Neural cell (in vitro differentiated cells): Measurements from ENCODE around the gene FKBP1A. TPM values are rescaled to one million over a fixed set of nuclear protein-coding genes. Genes with fewer than 3 reads are reported as not detected.

Experiments
- H2AFZ ChIP-seq: fragments of 200-600, 300-800 bp; sonication (generic), shearing (Covaris generic); 2 replicates; pipeline ENCODE4 v1.6.0; 2014; ENCODE audit warnings: low read depth, mild to moderate bottlenecking, antibody characterized with exemption, low read length, moderate library complexity
- H3F3A ChIP-seq: fragments of 200-600 bp; shearing (Covaris generic); 2 replicates; pipeline ENCODE4 v1.6.1; 2016; ENCODE audit warnings: mild to moderate bottlenecking, moderate library complexity, mixed read lengths, antibody characterized with exemption, low read length; ENCODE audit not compliant: insufficient read depth, poor library complexity, severe bottlenecking
- H3K27ac ChIP-seq: fragments of 200-600, 300-800 bp; sonication (generic), shearing (Covaris generic); 2 replicates; pipeline ENCODE4 v1.5.1; 2014; ENCODE audit warnings: mild to moderate bottlenecking, low read length, moderate library complexity
- H3K27me3 ChIP-seq: fragments of 300-800, 200-600 bp; sonication (generic), shearing (Covaris generic); 2 replicates; pipeline ENCODE4 v1.6.0; 2014; ENCODE audit warnings: mild to moderate bottlenecking, low read depth, low read length, moderate library complexity; ENCODE audit not compliant: insufficient read depth
- H3K36me3 ChIP-seq: fragments of 300-800, 200-600 bp; sonication (generic), shearing (Covaris generic); 2 replicates; pipeline ENCODE4 v1.5.1; 2014; ENCODE audit warnings: mild to moderate bottlenecking, antibody characterized with exemption, low read length, moderate library complexity; ENCODE audit not compliant: insufficient read depth
- H3K4me2 ChIP-seq: fragments of 300-800, 200-600 bp; sonication (generic), shearing (Covaris generic); 2 replicates; pipeline ENCODE4 v1.6.0; 2014; ENCODE audit warnings: mild to moderate bottlenecking, low read length
- H3K4me3 ChIP-seq: fragments of 300-800, 200-600 bp; sonication (generic), shearing (Covaris generic); 2 replicates; pipeline ENCODE4 v1.5.1; 2014; ENCODE audit warnings: mild to moderate bottlenecking, low read length, moderate library complexity
- H3K79me2 ChIP-seq: fragments of 200-600 bp; shearing (Covaris generic); replicated peaks from 2 replicates; pipeline ENCODE4 v1.6.0; 2014; ENCODE audit warnings: mild to moderate bottlenecking, low read length, moderate library complexity; ENCODE audit not compliant: insufficient read depth
- H3K9ac ChIP-seq: fragments of 300-800, 200-600 bp; sonication (generic), shearing (Covaris generic); 2 replicates; pipeline ENCODE4 v1.6.1; 2016; ENCODE audit warnings: mild to moderate bottlenecking, low read length, mixed read lengths
- H3K9me2 ChIP-seq: fragments of 200-600 bp; shearing (Covaris generic); 2 replicates; pipeline ENCODE4 v1.6.1; 2016; ENCODE audit warnings: mild to moderate bottlenecking, low read length, mixed read lengths; ENCODE audit not compliant: insufficient read depth
- H3K9me3 ChIP-seq: fragments of 200-600, 300-800 bp; sonication (generic), shearing (Covaris generic); 2 replicates; pipeline ENCODE4 v1.6.1; 2016; ENCODE audit warnings: mild to moderate bottlenecking, mixed run types, low read length, moderate library complexity, mixed read lengths
- H4K20me1 ChIP-seq: fragments of 200-600 bp; shearing (Covaris generic); 2 replicates; pipeline ENCODE4 v1.6.1; 2016; ENCODE audit warnings: mild to moderate bottlenecking, mixed run types; ENCODE audit not compliant: insufficient read depth
- EP300 ChIP-seq: fragments of 450-650 bp; conservative IDR thresholded peaks from 2 replicates; pipeline ENCODE4 v1.6.1; 2014; ENCODE audit warnings: antibody characterized with exemption, mild to moderate bottlenecking, moderate library complexity; ENCODE audit not compliant: poor library complexity, severe bottlenecking
- EZH2 ChIP-seq: fragments of 200-600, 300-800 bp; shearing (Covaris generic), sonication (generic); IDR thresholded peaks from 2 replicates; pipeline ENCODE4 v1.6.1; 2014; ENCODE audit warnings: antibody characterized with exemption, low read length, borderline replicate concordance, mild to moderate bottlenecking; ENCODE audit not compliant: insufficient read depth, poor library complexity, severe bottlenecking
- MXI1 ChIP-seq: fragments of 450-650 bp; conservative IDR thresholded peaks from 2 replicates; pipeline ENCODE4 v1.6.1; 2014; ENCODE audit warnings: antibody characterized with exemption, mild to moderate bottlenecking; ENCODE audit not compliant: poor library complexity, severe bottlenecking
- POLR2AphosphoS5 ChIP-seq: IDR thresholded peaks from 2 replicates; pipeline ENCODE4 v1.6.1; 2012
- RAD21 ChIP-seq: fragments of 450-650 bp; conservative IDR thresholded peaks from 2 replicates; pipeline ENCODE4 v1.6.1; 2014; ENCODE audit warnings: antibody characterized with exemption, mild to moderate bottlenecking, moderate library complexity
- SMC3 ChIP-seq: fragments of 450-650 bp; conservative IDR thresholded peaks from 2 replicates; pipeline ENCODE4 v1.6.1; 2014; ENCODE audit warnings: antibody characterized with exemption, mild to moderate bottlenecking, moderate library complexity; ENCODE audit not compliant: poor library complexity
- TAF1 ChIP-seq: IDR thresholded peaks from 2 replicates; pipeline ENCODE4 v1.6.1; 2012; ENCODE audit warnings: low read depth
- polyA plus RNA-seq: library from polyadenylated mRNA; depleted of rRNA; stranded (reverse); fragments of >200 nt; gene quantifications from 2 replicates; pipeline ENCODE4 v1.2.3, GENCODE V29; 2014
- TF ChIP-seq, protein P1 (sequence below): fragments of 450-650 bp; IDR thresholded peaks from 2 replicates; pipeline ENCODE4 v1.5.1; 2014; ENCODE audit warnings: antibody characterized with exemption, mild to moderate bottlenecking, moderate library complexity; ENCODE audit not compliant: poor library complexity, severe bottlenecking
- TF ChIP-seq, protein P2 (sequence below): IDR thresholded peaks from 2 replicates; pipeline ENCODE4 v1.6.1; 2012; ENCODE audit warnings: borderline replicate concordance

Gene FKBP1A
- polyA plus RNA-seq, 1 donor from 2014 or later = 150 TPM

GRCh38 chr20:1427457-1428054 is 34.7 kb upstream of the FKBP1A start:
- Histone ChIP-seq H3K36me3 (no peaks in the 10 kb centered on the region), H2AFZ (no peak overlapping the region), H3K9me3 (no peaks in the 10 kb centered on the region), H3K27ac (no peak overlapping the region), H4K20me1 (no peaks in the 10 kb centered on the region), H3K9ac (no peak overlapping the region), H3F3A (no peaks in the 10 kb centered on the region), H3K4me3 (no peak overlapping the region), H3K27me3 (no peaks in the 10 kb centered on the region), H3K4me2 (no peak overlapping the region), H3K79me2 (no peaks in the 10 kb centered on the region), H3K9me2 (no peaks in the 10 kb centered on the region)
- TF ChIP-seq MXI1 = no peak
- no peak for TF ChIP-seq EP300
- TF ChIP-seq, protein P1, sequence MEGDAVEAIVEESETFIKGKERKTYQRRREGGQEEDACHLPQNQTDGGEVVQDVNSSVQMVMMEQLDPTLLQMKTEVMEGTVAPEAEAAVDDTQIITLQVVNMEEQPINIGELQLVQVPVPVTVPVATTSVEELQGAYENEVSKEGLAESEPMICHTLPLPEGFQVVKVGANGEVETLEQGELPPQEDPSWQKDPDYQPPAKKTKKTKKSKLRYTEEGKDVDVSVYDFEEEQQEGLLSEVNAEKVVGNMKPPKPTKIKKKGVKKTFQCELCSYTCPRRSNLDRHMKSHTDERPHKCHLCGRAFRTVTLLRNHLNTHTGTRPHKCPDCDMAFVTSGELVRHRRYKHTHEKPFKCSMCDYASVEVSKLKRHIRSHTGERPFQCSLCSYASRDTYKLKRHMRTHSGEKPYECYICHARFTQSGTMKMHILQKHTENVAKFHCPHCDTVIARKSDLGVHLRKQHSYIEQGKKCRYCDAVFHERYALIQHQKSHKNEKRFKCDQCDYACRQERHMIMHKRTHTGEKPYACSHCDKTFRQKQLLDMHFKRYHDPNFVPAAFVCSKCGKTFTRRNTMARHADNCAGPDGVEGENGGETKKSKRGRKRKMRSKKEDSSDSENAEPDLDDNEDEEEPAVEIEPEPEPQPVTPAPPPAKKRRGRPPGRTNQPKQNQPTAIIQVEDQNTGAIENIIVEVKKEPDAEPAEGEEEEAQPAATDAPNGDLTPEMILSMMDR = no peak
- TF ChIP-seq RAD21 = no peak

DNA sequence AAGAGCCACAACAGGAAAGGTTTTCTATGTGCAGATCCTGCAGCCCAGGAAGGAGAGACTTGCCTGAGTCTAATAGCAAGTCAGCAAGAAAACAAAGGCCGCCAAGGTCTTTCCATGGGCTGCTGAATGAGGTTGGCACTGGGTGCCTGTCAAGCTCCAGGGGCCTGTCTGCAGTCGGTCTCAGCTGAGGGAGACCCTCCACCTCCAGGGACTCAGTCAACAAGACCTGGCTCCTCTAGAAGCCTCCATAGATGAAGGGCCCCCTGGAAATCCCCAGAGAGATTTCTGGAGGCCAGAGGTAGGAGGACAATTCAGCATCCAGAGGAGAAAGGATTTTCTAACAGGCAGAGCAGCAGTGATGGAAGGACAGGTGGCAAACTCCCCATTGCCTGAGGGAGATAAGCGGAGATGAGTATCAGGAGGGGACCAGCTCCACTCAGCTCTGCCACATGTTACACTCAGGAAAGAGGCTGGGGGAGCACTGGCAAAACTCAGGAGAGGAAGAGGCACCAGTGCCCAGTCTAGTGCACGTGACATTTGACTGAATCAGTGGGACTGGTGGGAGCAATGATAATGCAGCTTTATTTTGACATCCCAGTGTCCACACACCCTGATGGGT is 33.5 kb upstream of the FKBP1A start:
- Histone ChIP-seq H3K4me2 (no peak overlapping the region), H3K27me3 (no peaks in the 10 kb centered on the region), H3K4me3 (no peak overlapping the region), H3K9ac (no peak overlapping the region), H3K27ac (no peak overlapping the region), H3K36me3 (no peaks in the 10 kb centered on the region), H3K9me2 (no peaks in the 10 kb centered on the region), H3K9me3 (no peaks in the 10 kb centered on the region), H4K20me1 (no peaks in the 10 kb centered on the region), H3F3A (no peaks in the 10 kb centered on the region), H3K79me2 (no peaks in the 10 kb centered on the region), H2AFZ (no peak overlapping the region)
- TF ChIP-seq EP300 (no peak), POLR2AphosphoS5 (no peak), SMC3 (no peak), RAD21 (no peak), MXI1 (no peak), TAF1 (no peak), EZH2 (no peak)
- TF ChIP-seq, protein P1 = no peak
- TF ChIP-seq, protein P2, sequence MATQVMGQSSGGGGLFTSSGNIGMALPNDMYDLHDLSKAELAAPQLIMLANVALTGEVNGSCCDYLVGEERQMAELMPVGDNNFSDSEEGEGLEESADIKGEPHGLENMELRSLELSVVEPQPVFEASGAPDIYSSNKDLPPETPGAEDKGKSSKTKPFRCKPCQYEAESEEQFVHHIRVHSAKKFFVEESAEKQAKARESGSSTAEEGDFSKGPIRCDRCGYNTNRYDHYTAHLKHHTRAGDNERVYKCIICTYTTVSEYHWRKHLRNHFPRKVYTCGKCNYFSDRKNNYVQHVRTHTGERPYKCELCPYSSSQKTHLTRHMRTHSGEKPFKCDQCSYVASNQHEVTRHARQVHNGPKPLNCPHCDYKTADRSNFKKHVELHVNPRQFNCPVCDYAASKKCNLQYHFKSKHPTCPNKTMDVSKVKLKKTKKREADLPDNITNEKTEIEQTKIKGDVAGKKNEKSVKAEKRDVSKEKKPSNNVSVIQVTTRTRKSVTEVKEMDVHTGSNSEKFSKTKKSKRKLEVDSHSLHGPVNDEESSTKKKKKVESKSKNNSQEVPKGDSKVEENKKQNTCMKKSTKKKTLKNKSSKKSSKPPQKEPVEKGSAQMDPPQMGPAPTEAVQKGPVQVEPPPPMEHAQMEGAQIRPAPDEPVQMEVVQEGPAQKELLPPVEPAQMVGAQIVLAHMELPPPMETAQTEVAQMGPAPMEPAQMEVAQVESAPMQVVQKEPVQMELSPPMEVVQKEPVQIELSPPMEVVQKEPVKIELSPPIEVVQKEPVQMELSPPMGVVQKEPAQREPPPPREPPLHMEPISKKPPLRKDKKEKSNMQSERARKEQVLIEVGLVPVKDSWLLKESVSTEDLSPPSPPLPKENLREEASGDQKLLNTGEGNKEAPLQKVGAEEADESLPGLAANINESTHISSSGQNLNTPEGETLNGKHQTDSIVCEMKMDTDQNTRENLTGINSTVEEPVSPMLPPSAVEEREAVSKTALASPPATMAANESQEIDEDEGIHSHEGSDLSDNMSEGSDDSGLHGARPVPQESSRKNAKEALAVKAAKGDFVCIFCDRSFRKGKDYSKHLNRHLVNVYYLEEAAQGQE = no peak
